Suprapubic skin (tissue), 4 donors: ENCODE results near the gene MT1X. TPM values are rescaled to one million over a fixed set of nuclear protein-coding genes. Genes with fewer than 3 reads are reported as not detected.

Experiments
- DNase-seq, 2 donors: peaks; one replicate each; pipeline ENCODE4 v3.0.0-alpha.2; 2019; ENCODE audit warnings: low spot score in 2 of 2
- H3K27ac ChIP-seq: fragments of 200-600 bp; sonication (generic); one replicate; pipeline ENCODE4 v1.5.1; 2019
- H3K27me3 ChIP-seq: fragments of 200-600 bp; sonication (generic); one replicate; pipeline ENCODE4 v1.5.1; 2019
- H3K36me3 ChIP-seq: fragments of 200-600 bp; sonication (generic); one replicate; pipeline ENCODE4 v1.5.1; 2019
- H3K4me1 ChIP-seq: fragments of 200-600 bp; sonication (generic); one replicate; pipeline ENCODE4 v1.5.1; 2019
- H3K4me3 ChIP-seq: fragments of 200-600 bp; sonication (generic); one replicate; pipeline ENCODE4 v1.5.1; 2019; ENCODE audit warnings: mild to moderate bottlenecking
- H3K9me3 ChIP-seq: fragments of 200-600 bp; sonication (generic); one replicate; pipeline ENCODE4 v1.5.1; 2019
- EP300 ChIP-seq: sonication (generic); formaldehyde crosslinking; IDR thresholded peaks from one replicate; pipeline ENCODE4 v1.6.1; 2017; ENCODE audit warnings: antibody characterized with exemption
- POLR2A ChIP-seq, 2 donors: fragments of 450-650 bp; IDR thresholded peaks; one replicate each; pipeline ENCODE4 v1.6.1; 2017; ENCODE audit warnings: antibody characterized with exemption in 2 of 2, mild to moderate bottlenecking in 2 of 2, moderate library complexity in 2 of 2
- POLR2AphosphoS5 ChIP-seq, 3 donors: sonication (generic); formaldehyde crosslinking; IDR thresholded peaks; one replicate each; pipeline ENCODE4 v1.6.1; 2017; ENCODE audit warnings: antibody characterized with exemption in 3 of 3
- WGBS: methylation state at CpG from one replicate; pipeline ENCODE4 v1.1.5; 2018; 5-methylcytosine and 5-hydroxymethylcytosine counted together
- total RNA-seq, 4 donors: library from RNA; depleted of rRNA; stranded (reverse); fragments of >200 nt; gene quantifications; one replicate each; pipeline ENCODE4 v1.1.0, GENCODE V29; 2016
- TF ChIP-seq, protein P1 (sequence below), 2 donors: fragments of 200-600 bp in 1 of 2; fragments of 450-650 bp in 1 of 2; sonication (generic) in 1 of 2; IDR thresholded peaks; one replicate each; pipeline ENCODE4 v1.5.1; 2016 to 2019; ENCODE audit warnings: antibody characterized with exemption in 2 of 2, mild to moderate bottlenecking in 1 of 2, moderate library complexity in 1 of 2

MT1X gene
- total RNA-seq, 4 donors from 2014 or later = 2,588 to 6,426 (median 4,304) TPM

DNA sequence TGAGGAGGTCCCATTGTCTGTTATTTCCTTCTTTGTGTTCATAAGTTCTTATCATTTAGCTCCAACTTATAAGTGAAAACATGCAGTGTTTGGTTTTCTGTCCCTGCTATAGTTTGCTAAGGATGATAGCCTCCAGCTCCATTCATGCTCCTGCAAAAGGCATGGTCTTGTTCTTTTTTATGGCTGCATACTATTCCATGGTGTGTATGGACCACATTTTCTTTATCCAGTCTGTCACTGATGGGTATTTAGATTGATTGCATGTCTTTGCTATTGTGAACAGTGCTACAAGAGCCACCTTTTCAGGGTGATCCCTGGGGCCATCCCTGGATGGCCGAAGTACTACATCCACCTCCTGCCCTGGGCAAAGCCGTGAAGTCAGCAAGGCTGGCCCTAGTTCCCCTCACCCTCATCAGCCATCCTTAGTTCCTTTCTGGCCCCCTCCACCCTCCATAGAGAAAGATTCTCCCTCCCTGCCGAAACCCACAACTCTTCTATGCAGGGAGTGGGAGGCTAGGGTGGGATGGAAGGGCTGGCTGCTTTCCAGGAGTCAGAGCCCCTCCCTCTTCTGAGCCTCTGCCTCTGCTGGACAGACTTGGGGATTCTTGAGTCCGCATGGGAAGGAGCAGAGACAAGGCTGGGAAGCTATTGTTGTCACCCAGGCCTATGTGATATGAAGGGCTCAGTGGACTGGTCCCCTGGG lies 8.3 kb downstream of the MT1X start:
- Histone ChIP-seq H3K36me3 (no peaks in the 10 kb centered on the region), H3K27ac (no peak overlapping the region), H3K27me3 (no peaks in the 10 kb centered on the region), H3K4me1 (peaks cover 25% of the 10 kb centered on the region), H3K4me3 (no peak overlapping the region), H3K9me3 (no peaks in the 10 kb centered on the region)
- TF ChIP-seq POLR2A (IDR thresholded peaks at IDR 0.05) (no peak), EP300 (no peak), POLR2AphosphoS5 (IDR thresholded peaks at IDR 0.05) (no peak)
- TF ChIP-seq, protein P1, sequence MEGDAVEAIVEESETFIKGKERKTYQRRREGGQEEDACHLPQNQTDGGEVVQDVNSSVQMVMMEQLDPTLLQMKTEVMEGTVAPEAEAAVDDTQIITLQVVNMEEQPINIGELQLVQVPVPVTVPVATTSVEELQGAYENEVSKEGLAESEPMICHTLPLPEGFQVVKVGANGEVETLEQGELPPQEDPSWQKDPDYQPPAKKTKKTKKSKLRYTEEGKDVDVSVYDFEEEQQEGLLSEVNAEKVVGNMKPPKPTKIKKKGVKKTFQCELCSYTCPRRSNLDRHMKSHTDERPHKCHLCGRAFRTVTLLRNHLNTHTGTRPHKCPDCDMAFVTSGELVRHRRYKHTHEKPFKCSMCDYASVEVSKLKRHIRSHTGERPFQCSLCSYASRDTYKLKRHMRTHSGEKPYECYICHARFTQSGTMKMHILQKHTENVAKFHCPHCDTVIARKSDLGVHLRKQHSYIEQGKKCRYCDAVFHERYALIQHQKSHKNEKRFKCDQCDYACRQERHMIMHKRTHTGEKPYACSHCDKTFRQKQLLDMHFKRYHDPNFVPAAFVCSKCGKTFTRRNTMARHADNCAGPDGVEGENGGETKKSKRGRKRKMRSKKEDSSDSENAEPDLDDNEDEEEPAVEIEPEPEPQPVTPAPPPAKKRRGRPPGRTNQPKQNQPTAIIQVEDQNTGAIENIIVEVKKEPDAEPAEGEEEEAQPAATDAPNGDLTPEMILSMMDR (IDR thresholded peaks at IDR 0.05) = no peak
- 62% methylated on average over 3 of the region's 4 CpGs for WGBS
- no peak for DNase-seq

DNA sequence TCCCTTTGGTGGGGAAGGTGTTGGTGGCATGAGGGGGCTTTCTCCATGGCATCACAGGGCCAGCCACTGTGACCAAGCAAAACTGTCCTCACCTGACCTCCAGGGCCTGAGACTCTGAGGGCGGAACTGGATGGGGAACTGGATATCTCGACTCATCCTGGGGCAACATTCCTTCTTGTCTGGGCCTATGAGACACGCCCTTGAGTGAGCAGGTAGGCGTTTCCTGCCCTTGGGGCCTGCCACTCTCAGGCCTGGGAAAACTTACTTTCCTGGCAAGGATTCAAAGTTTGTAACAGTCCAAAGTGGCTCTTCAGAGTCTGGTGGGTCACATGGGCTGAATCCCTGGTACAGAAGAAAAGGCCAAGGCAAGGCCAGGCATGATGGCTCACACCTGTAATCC lies 9.6 kb downstream of the MT1X start:
- Histone ChIP-seq H3K27ac (no peak overlapping the region), H3K36me3 (no peaks in the 10 kb centered on the region), H3K9me3 (no peaks in the 10 kb centered on the region), H3K4me3 (no peak overlapping the region), H3K4me1 (peaks cover 21% of the 10 kb centered on the region), H3K27me3 (no peaks in the 10 kb centered on the region)
- WGBS = no CpG with 5 or more reads among the region's 4 CpGs
- TF ChIP-seq, protein P1 (IDR thresholded peaks at IDR 0.05) = no peak
- TF ChIP-seq POLR2AphosphoS5 (IDR thresholded peaks at IDR 0.05) = peak in 2 of 3 donors; percentile 24 to 34
- no peak for TF ChIP-seq EP300
- no peak for TF ChIP-seq POLR2A (IDR thresholded peaks at IDR 0.05)
- DNase-seq = peak in 1 of 2 donors; percentile 61

DNA sequence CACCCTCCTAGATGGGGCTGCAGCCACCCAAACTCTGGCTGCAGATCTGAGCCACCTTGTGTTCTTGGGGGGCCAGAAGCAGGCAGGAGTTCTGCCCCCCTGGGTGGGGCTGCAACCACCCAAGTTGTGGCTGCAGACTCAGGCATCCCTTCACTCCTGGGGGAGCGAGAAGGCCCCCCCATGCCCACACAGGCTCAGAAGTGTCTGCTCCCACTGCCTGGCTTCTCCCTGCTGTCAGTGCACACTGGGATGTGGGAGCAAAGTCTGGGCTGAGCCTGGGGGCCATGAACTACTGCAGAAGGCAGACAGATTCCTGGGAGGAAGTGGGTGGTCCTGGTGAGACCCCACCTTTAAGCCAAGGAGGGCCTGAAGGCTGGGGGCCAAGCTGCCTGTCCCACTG lies 13.0 kb downstream of the MT1X start:
- H3K9me3 ChIP-seq = no peaks in the 10 kb centered on the region
- no peak overlapping the region for H3K27ac ChIP-seq
- peaks cover 15% of the 10 kb centered on the region for H3K4me1 ChIP-seq
- no peak for TF ChIP-seq EP300
- TF ChIP-seq, protein P1 (IDR thresholded peaks at IDR 0.05) = no peak
- no peaks in the 10 kb centered on the region for H3K27me3 ChIP-seq
- no CpG with 5 or more reads among the region's 1 CpG for WGBS
- H3K4me3 ChIP-seq = no peak overlapping the region
- peak in 1 of 2 donors; percentile 58 for DNase-seq
- no peaks in the 10 kb centered on the region for H3K36me3 ChIP-seq

DNA sequence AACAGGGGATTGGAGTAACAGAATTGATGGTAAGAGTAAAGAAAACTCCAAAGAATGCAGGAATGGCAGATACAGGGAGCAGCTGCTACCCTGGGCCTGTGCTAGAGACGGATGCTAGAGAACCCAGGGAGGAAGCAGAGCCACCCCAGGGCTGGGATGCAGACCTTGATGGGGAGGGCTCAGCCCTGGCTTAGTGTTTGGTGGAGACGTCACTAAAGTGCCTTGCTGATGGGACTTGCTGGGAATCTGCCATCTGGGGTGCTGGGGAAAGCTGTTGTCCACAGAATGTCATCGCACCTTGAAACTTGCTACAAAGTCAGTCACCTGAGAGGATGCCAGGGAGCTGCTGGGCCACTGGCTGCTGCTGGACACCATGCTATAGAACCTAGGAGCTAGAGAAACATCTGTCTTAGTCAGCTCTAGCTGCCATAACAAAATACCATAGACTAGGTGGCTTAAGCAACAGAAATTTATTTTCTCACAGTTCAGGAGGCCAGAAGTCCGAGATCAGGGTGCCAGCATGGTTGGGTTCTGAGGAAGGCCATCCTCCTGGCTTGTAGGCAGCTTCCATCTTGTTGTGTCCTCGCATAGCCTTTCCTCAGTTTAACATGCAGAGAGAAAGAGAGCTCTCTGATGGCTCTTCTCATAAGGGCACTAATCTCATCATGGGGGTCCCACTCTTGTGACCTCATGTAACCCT lies 15.3 kb downstream of the MT1X start:
- no peaks in the 10 kb centered on the region for H3K9me3 ChIP-seq
- TF ChIP-seq, protein P1 (IDR thresholded peaks at IDR 0.05) = no peak
- TF ChIP-seq POLR2A (IDR thresholded peaks at IDR 0.05) (no peak), POLR2AphosphoS5 (IDR thresholded peaks at IDR 0.05) (no peak), EP300 (no peak)
- H3K27ac ChIP-seq = no peak overlapping the region
- H3K36me3 ChIP-seq = no peaks in the 10 kb centered on the region
- no peak for DNase-seq
- peaks cover 13% of the 10 kb centered on the region for H3K4me1 ChIP-seq
- no peaks in the 10 kb centered on the region for H3K27me3 ChIP-seq
- WGBS = 93% methylated on average over 5 of the region's 5 CpGs
- no peak overlapping the region for H3K4me3 ChIP-seq

DNA sequence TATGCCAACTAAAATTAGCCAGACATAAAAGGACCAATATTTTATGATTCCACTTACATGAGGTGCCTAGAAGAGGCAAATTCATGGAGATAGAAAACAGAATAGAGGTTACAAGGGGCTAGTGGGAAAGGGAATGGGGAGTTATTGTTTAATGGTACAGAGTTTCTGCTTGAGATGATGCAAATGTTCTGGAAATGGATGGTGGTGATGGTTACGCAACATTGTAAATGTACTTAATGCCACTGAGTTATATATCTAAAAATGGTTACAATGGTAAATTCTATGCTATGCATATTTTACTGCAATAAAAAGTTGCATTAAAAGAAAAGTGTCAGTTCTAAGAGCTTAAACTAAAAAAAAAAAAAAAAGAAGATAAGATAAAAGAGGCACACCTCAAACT lies 17.9 kb downstream of the MT1X start:
- Histone ChIP-seq H3K27ac (no peak overlapping the region), H3K36me3 (no peaks in the 10 kb centered on the region), H3K4me3 (no peak overlapping the region), H3K4me1 (peaks cover 9% of the 10 kb centered on the region), H3K9me3 (no peaks in the 10 kb centered on the region), H3K27me3 (no peaks in the 10 kb centered on the region)
- no peak for TF ChIP-seq POLR2AphosphoS5 (IDR thresholded peaks at IDR 0.05)
- TF ChIP-seq, protein P1 (IDR thresholded peaks at IDR 0.05) = no peak
- no peak for DNase-seq
- WGBS = 9% methylated on average over 1 of the region's 1 CpG
